Measurements from ENCODE around the gene UBA7.

The UBA7 gene

GRCh38 chr3:49844464-49845183 is 30.9 kb upstream of the UBA7 start:
- no peak for DNase-seq (ENCODE audit: low read depth)
- H3K4me3 ChIP-seq (ENCODE audit: low read depth, low read length): no peak overlapping the region
- TF ChIP-seq CTCF (IDR thresholded peaks at IDR 0.05; ENCODE audit: low read depth, low read length, missing control alignments): no peak
- in situ Hi-C loops (cut with HindIII; ENCODE audit: low sequenced_read_pairs): no loop called here

GRCh38 chr3:49842843-49843517 is 29.2 kb upstream of the UBA7 start:
- no peak overlapping the region for H3K4me3 ChIP-seq (ENCODE audit: low read depth, low read length)
- TF ChIP-seq CTCF (IDR thresholded peaks at IDR 0.05; ENCODE audit: low read depth, low read length, missing control alignments): no peak
- in situ Hi-C loops (cut with HindIII; ENCODE audit: low sequenced_read_pairs): no loop called here
- no peak for DNase-seq (ENCODE audit: low read depth)

GRCh38 chr3:49841806-49842205 is 28.1 kb upstream of the UBA7 start:
- TF ChIP-seq CTCF (IDR thresholded peaks at IDR 0.05; ENCODE audit: low read depth, low read length, missing control alignments): no peak
- no peak for DNase-seq (ENCODE audit: low read depth)
- in situ Hi-C loops (cut with HindIII; ENCODE audit: low sequenced_read_pairs): no loop called here

GRCh38 chr3:49841126-49841696 is 27.5 kb upstream of the UBA7 start:
- TF ChIP-seq CTCF (IDR thresholded peaks at IDR 0.05; ENCODE audit: low read depth, low read length, missing control alignments): peak; percentile 52
- DNase-seq (ENCODE audit: low read depth): no peak
- in situ Hi-C loops (cut with HindIII; ENCODE audit: low sequenced_read_pairs): no loop called here
- no peak overlapping the region for H3K4me3 ChIP-seq (ENCODE audit: low read depth, low read length)

More at GRCh38 chr3:49841806-49842205, 28.1 kb upstream of the UBA7 start:
- H3K4me3 ChIP-seq (ENCODE audit: low read depth, low read length): no peak overlapping the region

- in situ Hi-C loops (cut with HindIII; ENCODE audit: low sequenced_read_pairs): no loop called here
- TF ChIP-seq CTCF (IDR thresholded peaks at IDR 0.05; ENCODE audit: low read depth, low read length, missing control alignments): no peak
- no peak overlapping the region for H3K4me3 ChIP-seq (ENCODE audit: low read depth, low read length)
- DNase-seq (ENCODE audit: low read depth): no peak
These were observed 26.6 kb upstream of the UBA7 start for GRCh38 chr3:49840388-49840787.

GRCh38 chr3:49839193-49839809 is 25.5 kb upstream of the UBA7 start:
- no peak overlapping the region for H3K4me3 ChIP-seq (ENCODE audit: low read depth, low read length)
- in situ Hi-C loops (cut with HindIII; ENCODE audit: low sequenced_read_pairs): no loop called here
- TF ChIP-seq CTCF (IDR thresholded peaks at IDR 0.05; ENCODE audit: low read depth, low read length, missing control alignments): peak; percentile 87
- peak; percentile 63 for DNase-seq (ENCODE audit: low read depth)
